NCI-H128 (cell line): ENCODE measurements around the gene MYMX.
"Not testable (repeated sequence)": the region's sequence is repeated elsewhere in the genome, so short reads cannot be mapped to it uniquely, and the experiment has no call there.

ENCODE experiments used
- DNase-seq: peaks from one replicate; lab custom pipeline; 2025; ENCODE audit not compliant: unreplicated experiment; lab: John Stamatoyannopoulos, UW

MYMX gene

GRCh38 chr6:44216677-44217331 lies at the start of gene MYMX:
TSS of gene MYMX (plus strand) at chr6:44216926. CDS start at chr6:44217472, 546 bp downstream.
- no peak for DNase-seq

- DNase-seq, result no peak
These were observed 49.2 kb upstream of the MYMX start for GRCh38 chr6:44167567-44167966.

- DNase-seq, result no peak
These were observed 47.6 kb upstream of the MYMX start for GRCh38 chr6:44169154-44169553.

- no peak for DNase-seq
These were observed 46.7 kb upstream of the MYMX start for GRCh38 chr6:44169886-44170570.

GRCh38 chr6:44171899-44172546 lies 44.7 kb upstream of the MYMX start:
- no peak for DNase-seq

- DNase-seq, result peak; percentile 40
These were observed 43.8 kb upstream of the MYMX start for GRCh38 chr6:44172731-44173500.

GRCh38 chr6:44176130-44176761 lies 40.5 kb upstream of the MYMX start:
- DNase-seq, result no peak

- DNase-seq, result no peak
These were observed 39.8 kb upstream of the MYMX start for GRCh38 chr6:44176762-44177509.

- DNase-seq, result no peak
These were observed 38.9 kb upstream of the MYMX start for GRCh38 chr6:44177691-44178423.

- DNase-seq, result no peak
These were observed 38.2 kb upstream of the MYMX start for GRCh38 chr6:44178424-44179071.

- no peak for DNase-seq
These were observed 37.6 kb upstream of the MYMX start for GRCh38 chr6:44179072-44179536.

GRCh38 chr6:44179648-44180047 lies 37.1 kb upstream of the MYMX start:
- no peak for DNase-seq

- no peak for DNase-seq
These were observed 36.3 kb upstream of the MYMX start for GRCh38 chr6:44180406-44180805.

- no peak for DNase-seq
These were observed 35.8 kb upstream of the MYMX start for GRCh38 chr6:44180886-44181285.

GRCh38 chr6:44181784-44182183 lies 34.9 kb upstream of the MYMX start:
- DNase-seq, result not testable (repeated sequence)

GRCh38 chr6:44182911-44183390 lies 33.8 kb upstream of the MYMX start:
- DNase-seq, result no peak

GRCh38 chr6:44183783-44184182 lies 32.9 kb upstream of the MYMX start:
- no peak for DNase-seq

GRCh38 chr6:44185356-44185755 lies 31.4 kb upstream of the MYMX start:
- DNase-seq, result not testable (repeated sequence)
